A549 (cell line): ENCODE data around the gene BICDL1. TPM values are rescaled to one million over a fixed set of nuclear protein-coding genes. Genes with fewer than 3 reads are reported as not detected.

Source experiments
- ATAC-seq, 2 experiments: fragments of 200-7000 bp in 1 of 2; fragments of >200 bp in 1 of 2; cut with Nextera tagmentation in 1 of 2; cut with Tn5 transposase in 1 of 2; 3 replicates each; pipeline versions ENCODE4 v1.8.0 to v1.9.1; 2018 to 2020; ENCODE audit warnings: mild to moderate bottlenecking in 1 of 2, moderate library complexity in 1 of 2
- CTCF ChIA-PET: fragments of 300-600 bp; sonication (Branson Sonifier 250); formaldehyde crosslinking; extraction: SDS; loops from one replicate; lab custom pipeline; 2021; ENCODE audit warnings: antibody characterized with exemption, inconsistent platforms; lab: Yijun Ruan, JAX
- POLR2A ChIA-PET: fragments of 350-600 bp; formaldehyde crosslinking; extraction: SDS; loops from one replicate; lab custom pipeline; 2021; ENCODE audit warnings: antibody characterized with exemption, inconsistent platforms; lab: Yijun Ruan, JAX
- DNase-seq, 2 experiments: peaks; one replicate each; pipeline versions ENCODE4 v3.0.0 to v3.0.0-alpha.2; 2011 to 2016; ENCODE audit warnings: low read depth in 1 of 2, low spot score in 1 of 2
- FAIRE-seq: peaks from 2 replicates; lab custom pipeline; 2011; peaks lifted over from hg19 to GRCh38; lab: Jason Lieb, UNC
- H3K27ac ChIP-seq, 2 experiments: fragments of >200 bp; sonication (Bioruptor Twin); formaldehyde crosslinking; 3 replicates each; pipeline ENCODE4 v1.5.1; 2016 to 2017
- H3K4me1 ChIP-seq: fragments of >200 bp; sonication (Bioruptor Twin); formaldehyde crosslinking; 3 replicates; pipeline ENCODE4 v1.6.1; 2016
- H3K4me2 ChIP-seq: fragments of >200 bp; sonication (Bioruptor Twin); formaldehyde crosslinking; 3 replicates; pipeline ENCODE4 v1.6.1; 2016
- H3K4me3 ChIP-seq: fragments of >200 bp; sonication (Bioruptor Twin); formaldehyde crosslinking; 3 replicates; pipeline ENCODE4 v1.5.1; 2016
- H3K9me3 ChIP-seq: fragments of >200 bp; sonication (Bioruptor Twin); formaldehyde crosslinking; 3 replicates; pipeline ENCODE4 v1.6.1; 2016
- BHLHE40 ChIP-seq: IDR thresholded peaks from 2 replicates; pipeline ENCODE4 v1.6.1; 2012; ENCODE audit warnings: low read depth, low read length, inconsistent platforms
- CBX2 ChIP-seq: fragments of 200-600 bp; sonication (generic); IDR thresholded peaks from 2 replicates; pipeline ENCODE4 v1.6.1; 2016; ENCODE audit warnings: low read depth, mild to moderate bottlenecking, borderline replicate concordance
- CHD4 ChIP-seq: fragments of 200-600 bp; sonication (generic); IDR thresholded peaks from 2 replicates; pipeline ENCODE4 v1.6.1; 2016; ENCODE audit warnings: antibody characterized with exemption, mild to moderate bottlenecking, borderline replicate concordance
- EHF ChIP-seq: fragments of 250-450 bp; sonication (Bioruptor Pico); IDR thresholded peaks from 2 replicates; pipeline ENCODE4 v1.5.0; 2020; ENCODE audit warnings: mild to moderate bottlenecking
- EHMT2 ChIP-seq: fragments of 200-600 bp; sonication (generic); IDR thresholded peaks from 2 replicates; pipeline ENCODE4 v1.6.1; 2016; ENCODE audit warnings: antibody characterized with exemption, low read depth, mild to moderate bottlenecking, moderate library complexity
- FOSL2 ChIP-seq, 2 experiments: fragments of 450-650 bp in 1 of 2; fragments of >200 bp in 1 of 2; sonication (Bioruptor Twin) in 1 of 2; formaldehyde crosslinking; IDR thresholded peaks; 2 replicates each; pipeline versions ENCODE4 v1.5.0 to v1.6.1; 2016 to 2020; ENCODE audit warnings: mild to moderate bottlenecking in 1 of 2, moderate library complexity in 1 of 2
- KDM5A ChIP-seq: fragments of 200-600 bp; sonication (generic); IDR thresholded peaks from 2 replicates; pipeline ENCODE4 v1.6.1; 2016; ENCODE audit warnings: antibody characterized with exemption, mild to moderate bottlenecking
- MAFK ChIP-seq: fragments of 450-650 bp; IDR thresholded peaks from 2 replicates; pipeline ENCODE4 v1.6.1; 2014; ENCODE audit not compliant: partially characterized antibody
- NFE2L2 ChIP-seq: fragments of 150-350 bp; conservative IDR thresholded peaks from 2 replicates; pipeline ENCODE4 v1.6.1; 2014; ENCODE audit warnings: low read length
- TFCP2L1 ChIP-seq: fragments of 250-450 bp; sonication (Bioruptor Pico); IDR thresholded peaks from 2 replicates; pipeline ENCODE4 v1.5.0; 2021; ENCODE audit warnings: mild to moderate bottlenecking
- TP53 ChIP-seq: fragments of 250-450 bp; sonication (Bioruptor Pico); IDR thresholded peaks from 2 replicates; pipeline ENCODE4 v1.5.0; 2021; ENCODE audit warnings: mild to moderate bottlenecking, moderate library complexity
- ZFP36 ChIP-seq: fragments of 450-650 bp; IDR thresholded peaks from 2 replicates; pipeline ENCODE4 v1.6.1; 2014; ENCODE audit warnings: borderline replicate concordance; ENCODE audit not compliant: partially characterized antibody
- ZNF302 ChIP-seq: fragments of 250-450 bp; sonication (Bioruptor Pico); IDR thresholded peaks from 2 replicates; pipeline ENCODE4 v1.9.0; 2021; ENCODE audit warnings: inconsistent platforms, mild to moderate bottlenecking, moderate library complexity
- ZSCAN20 ChIP-seq: fragments of 250-450 bp; sonication (Bioruptor Pico); IDR thresholded peaks from 2 replicates; pipeline ENCODE4 v1.8.0; 2022; ENCODE audit warnings: mild to moderate bottlenecking, moderate library complexity
- WGBS: methylation state at CpG from one replicate; pipeline ENCODE4 v1.1.6; 2017; ENCODE audit errors: missing lambda C conversion rate; 5-methylcytosine and 5-hydroxymethylcytosine counted together
- polyA plus RNA-seq, 4 experiments: library from polyadenylated mRNA; depleted of rRNA in 3 of 4; stranded (reverse); fragments of >200 nt; fragmentation: RNase III in 1 of 4; extraction: RNeasy Plus Mini Kit Qiagen cat#74134 plus additional on column Dnase treatment in 1 of 4; gene quantifications; 2 replicates in 3 of 4; 3 replicates in 1 of 4; pipeline ENCODE4 v1.2.3, GENCODE V29; 2011 to 2017
- TF ChIP-seq, protein P1 (sequence below): IDR thresholded peaks from 2 replicates; pipeline ENCODE4 v1.6.1; 2012
- TF ChIP-seq, protein P2 (sequence below): fragments of 200-600 bp; sonication (generic); IDR thresholded peaks from 2 replicates; pipeline ENCODE4 v1.6.1; 2016; ENCODE audit warnings: antibody characterized with exemption, mild to moderate bottlenecking, moderate library complexity
- TF ChIP-seq, protein P3 (sequence below): IDR thresholded peaks from 2 replicates; pipeline ENCODE4 v1.6.1; 2012; ENCODE audit warnings: low read depth, borderline replicate concordance
- TF ChIP-seq, protein P4 (sequence below): fragments of >200 bp; sonication (Bioruptor Twin); formaldehyde crosslinking; IDR thresholded peaks from 3 replicates; pipeline ENCODE4 v1.5.1; 2016

The BICDL1 gene
- polyA plus RNA-seq, 2 of the 4 experiments (the other 2 are of a cell fraction): 3.8 to 4.5 TPM

DNA sequence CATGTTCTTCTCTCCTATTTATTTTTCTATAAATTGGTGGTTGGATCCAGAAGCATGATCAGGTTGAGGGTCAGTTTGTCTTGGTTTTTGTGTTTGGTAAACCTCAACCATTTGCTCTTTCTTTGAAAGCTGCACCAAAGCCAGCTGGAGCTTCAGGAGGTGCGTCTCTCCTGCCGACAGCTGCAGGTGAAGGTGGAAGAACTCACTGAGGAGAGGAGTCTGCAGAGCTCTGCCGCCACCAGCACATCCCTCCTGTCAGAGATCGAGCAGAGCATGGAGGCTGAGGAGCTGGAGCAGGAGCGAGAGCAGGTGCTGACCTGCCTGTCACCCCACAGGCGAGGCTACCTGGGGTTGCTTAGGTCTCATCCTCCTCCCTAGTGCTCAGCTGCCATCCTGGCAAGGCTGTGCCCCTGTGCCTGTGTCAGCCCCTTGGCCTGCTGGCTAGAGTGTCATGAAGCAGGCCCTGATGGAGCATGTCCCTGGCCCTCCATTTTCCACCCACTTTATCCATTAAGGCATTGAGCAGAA is 82.5 kb downstream of the BICDL1 start:
- POLR2A ChIA-PET: interaction anchor here (0.7 kb wide), 1 partner anchor 355 kb away, joined by 3 read pairs; no protein-coding TSS in a partner anchor
- 82% methylated on average over 6 of the region's 6 CpGs for WGBS

DNA sequence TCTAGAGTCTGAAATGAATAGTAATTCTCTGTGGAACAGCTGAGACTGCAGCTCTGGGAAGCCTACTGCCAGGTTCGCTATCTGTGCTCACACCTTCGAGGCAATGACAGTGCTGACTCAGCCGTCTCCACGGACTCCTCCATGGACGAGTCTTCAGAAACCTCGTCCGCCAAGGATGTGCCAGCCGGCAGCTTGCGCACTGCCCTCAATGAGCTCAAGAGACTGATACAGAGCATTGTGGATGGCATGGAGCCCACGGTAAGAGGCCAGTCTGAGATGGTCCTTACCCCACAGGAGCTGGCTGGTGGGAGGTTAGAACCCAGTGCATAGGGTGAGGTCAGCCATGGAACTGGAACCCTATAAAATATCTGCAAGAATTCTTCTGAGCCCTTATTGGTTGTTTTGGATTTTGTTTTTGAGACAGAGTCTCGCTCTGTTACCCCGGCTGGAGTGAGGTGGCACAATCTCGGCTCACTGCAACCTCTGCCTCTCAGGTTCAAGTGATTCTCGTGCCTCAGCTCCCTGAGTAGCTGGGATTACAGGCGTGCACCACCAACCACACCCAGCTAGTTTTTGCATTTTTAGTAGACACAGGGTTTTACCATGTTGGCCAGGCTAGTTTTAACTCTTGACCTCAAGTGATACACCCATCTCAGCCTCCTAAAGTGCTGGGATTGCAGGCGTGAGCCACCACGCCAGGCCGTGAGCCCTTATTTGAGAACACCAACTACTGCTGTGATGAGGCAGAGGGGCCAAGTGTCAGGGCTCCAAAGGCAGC is 83.6 kb downstream of the BICDL1 start:
- CTCF ChIA-PET: interaction anchor here (0.6 to 1.6 kb wide), 3 partner anchors 11 to 116 kb away, joined by 4 to 5 read pairs (median 4); no protein-coding TSS in a partner anchor
- ATAC-seq: no peak; a peak in 1 of 6 replicates
- WGBS: 81% methylated on average over 17 of the region's 18 CpGs
- Histone ChIP-seq H3K4me2 (no peak overlapping the region), H3K4me3 (no peak overlapping the region), H3K9me3 (no peaks in the 10 kb centered on the region), H3K4me1 (no peaks in the 10 kb centered on the region)
- DNase-seq: no peak
- FAIRE-seq: no peak
- TF ChIP-seq FOSL2 (IDR thresholded peaks at IDR 0.05): no peak
- no peak for TF ChIP-seq FOSL2 (CRISPR knock-in tag; IDR thresholded peaks at IDR 0.05)
- peak; percentile 44 for TF ChIP-seq MAFK
- TF ChIP-seq, protein P1, sequence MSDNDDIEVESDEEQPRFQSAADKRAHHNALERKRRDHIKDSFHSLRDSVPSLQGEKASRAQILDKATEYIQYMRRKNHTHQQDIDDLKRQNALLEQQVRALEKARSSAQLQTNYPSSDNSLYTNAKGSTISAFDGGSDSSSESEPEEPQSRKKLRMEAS: no peak
- TF ChIP-seq ZSCAN20 (CRISPR knock-in tag): no peak
- TF ChIP-seq, protein P2, sequence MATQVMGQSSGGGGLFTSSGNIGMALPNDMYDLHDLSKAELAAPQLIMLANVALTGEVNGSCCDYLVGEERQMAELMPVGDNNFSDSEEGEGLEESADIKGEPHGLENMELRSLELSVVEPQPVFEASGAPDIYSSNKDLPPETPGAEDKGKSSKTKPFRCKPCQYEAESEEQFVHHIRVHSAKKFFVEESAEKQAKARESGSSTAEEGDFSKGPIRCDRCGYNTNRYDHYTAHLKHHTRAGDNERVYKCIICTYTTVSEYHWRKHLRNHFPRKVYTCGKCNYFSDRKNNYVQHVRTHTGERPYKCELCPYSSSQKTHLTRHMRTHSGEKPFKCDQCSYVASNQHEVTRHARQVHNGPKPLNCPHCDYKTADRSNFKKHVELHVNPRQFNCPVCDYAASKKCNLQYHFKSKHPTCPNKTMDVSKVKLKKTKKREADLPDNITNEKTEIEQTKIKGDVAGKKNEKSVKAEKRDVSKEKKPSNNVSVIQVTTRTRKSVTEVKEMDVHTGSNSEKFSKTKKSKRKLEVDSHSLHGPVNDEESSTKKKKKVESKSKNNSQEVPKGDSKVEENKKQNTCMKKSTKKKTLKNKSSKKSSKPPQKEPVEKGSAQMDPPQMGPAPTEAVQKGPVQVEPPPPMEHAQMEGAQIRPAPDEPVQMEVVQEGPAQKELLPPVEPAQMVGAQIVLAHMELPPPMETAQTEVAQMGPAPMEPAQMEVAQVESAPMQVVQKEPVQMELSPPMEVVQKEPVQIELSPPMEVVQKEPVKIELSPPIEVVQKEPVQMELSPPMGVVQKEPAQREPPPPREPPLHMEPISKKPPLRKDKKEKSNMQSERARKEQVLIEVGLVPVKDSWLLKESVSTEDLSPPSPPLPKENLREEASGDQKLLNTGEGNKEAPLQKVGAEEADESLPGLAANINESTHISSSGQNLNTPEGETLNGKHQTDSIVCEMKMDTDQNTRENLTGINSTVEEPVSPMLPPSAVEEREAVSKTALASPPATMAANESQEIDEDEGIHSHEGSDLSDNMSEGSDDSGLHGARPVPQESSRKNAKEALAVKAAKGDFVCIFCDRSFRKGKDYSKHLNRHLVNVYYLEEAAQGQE: no peak
- TF ChIP-seq ZNF302 (CRISPR knock-in tag): no peak
- TF ChIP-seq EHF (CRISPR knock-in tag): no peak
- TF ChIP-seq, protein P3, sequence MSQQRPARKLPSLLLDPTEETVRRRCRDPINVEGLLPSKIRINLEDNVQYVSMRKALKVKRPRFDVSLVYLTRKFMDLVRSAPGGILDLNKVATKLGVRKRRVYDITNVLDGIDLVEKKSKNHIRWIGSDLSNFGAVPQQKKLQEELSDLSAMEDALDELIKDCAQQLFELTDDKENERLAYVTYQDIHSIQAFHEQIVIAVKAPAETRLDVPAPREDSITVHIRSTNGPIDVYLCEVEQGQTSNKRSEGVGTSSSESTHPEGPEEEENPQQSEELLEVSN: no peak
- TF ChIP-seq, all 56 proteins: peak for 1
- POLR2A ChIA-PET: no interaction called here
- H3K27ac ChIP-seq: no peak overlapping the region

More for the DNA sequence above, 82.5 kb downstream of the BICDL1 start:
- no peak for DNase-seq
- no peak for FAIRE-seq
- TF ChIP-seq EHMT2 (no peak), NFE2L2 (no peak), CHD4 (no peak), MAFK (no peak), ZSCAN20 (CRISPR knock-in tag) (no peak), ZFP36 (no peak), KDM5A (no peak), CBX2 (no peak), TP53 (CRISPR knock-in tag) (no peak), TFCP2L1 (CRISPR knock-in tag) (no peak), BHLHE40 (no peak)
- TF ChIP-seq, protein P4, sequence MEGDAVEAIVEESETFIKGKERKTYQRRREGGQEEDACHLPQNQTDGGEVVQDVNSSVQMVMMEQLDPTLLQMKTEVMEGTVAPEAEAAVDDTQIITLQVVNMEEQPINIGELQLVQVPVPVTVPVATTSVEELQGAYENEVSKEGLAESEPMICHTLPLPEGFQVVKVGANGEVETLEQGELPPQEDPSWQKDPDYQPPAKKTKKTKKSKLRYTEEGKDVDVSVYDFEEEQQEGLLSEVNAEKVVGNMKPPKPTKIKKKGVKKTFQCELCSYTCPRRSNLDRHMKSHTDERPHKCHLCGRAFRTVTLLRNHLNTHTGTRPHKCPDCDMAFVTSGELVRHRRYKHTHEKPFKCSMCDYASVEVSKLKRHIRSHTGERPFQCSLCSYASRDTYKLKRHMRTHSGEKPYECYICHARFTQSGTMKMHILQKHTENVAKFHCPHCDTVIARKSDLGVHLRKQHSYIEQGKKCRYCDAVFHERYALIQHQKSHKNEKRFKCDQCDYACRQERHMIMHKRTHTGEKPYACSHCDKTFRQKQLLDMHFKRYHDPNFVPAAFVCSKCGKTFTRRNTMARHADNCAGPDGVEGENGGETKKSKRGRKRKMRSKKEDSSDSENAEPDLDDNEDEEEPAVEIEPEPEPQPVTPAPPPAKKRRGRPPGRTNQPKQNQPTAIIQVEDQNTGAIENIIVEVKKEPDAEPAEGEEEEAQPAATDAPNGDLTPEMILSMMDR: no peak
- H3K27ac ChIP-seq: no peak overlapping the region
- no peak overlapping the region for H3K4me2 ChIP-seq
- ATAC-seq: no peak; a peak in 1 of 6 replicates
- no peaks in the 10 kb centered on the region for H3K9me3 ChIP-seq
- H3K4me1 ChIP-seq: no peaks in the 10 kb centered on the region
- H3K4me3 ChIP-seq: no peak overlapping the region
- CTCF ChIA-PET: no interaction called here
